SK-N-MC (cell line): ENCODE results near the gene NFATC1.

Source experiments
- EZH2 ChIP-seq: fragments of 200-600 bp; sonication (generic); IDR thresholded peaks from one replicate; pipeline ENCODE4 v1.6.1; 2017; ENCODE audit warnings: antibody characterized with exemption
- POLR2AphosphoS5 ChIP-seq: IDR thresholded peaks from 2 replicates; pipeline ENCODE4 v1.6.1; 2012; ENCODE audit warnings: mild to moderate bottlenecking, low read depth, low read length, borderline replicate concordance

GRCh38 chr18:79387615-79388014 is 8.1 kb upstream of the NFATC1 start:
- no peak for TF ChIP-seq EZH2
- TF ChIP-seq POLR2AphosphoS5 = no peak
